ENCODE measurements around the gene CNMD.
"Not testable (repeated sequence)": the region's sequence is repeated elsewhere in the genome, so short reads cannot be mapped to it uniquely, and the experiment has no call there.

Gene CNMD

GRCh38 chr13:52686376-52686775 lies 53.2 kb downstream of the CNMD start:
- H3K4me3 ChIP-seq (ENCODE audit: low read depth, low read length) = no peak overlapping the region
- POLR2A ChIA-PET = no interaction called here
- CTCF ChIA-PET = no interaction called here
- no peak for TF ChIP-seq CTCF (IDR thresholded peaks at IDR 0.05; ENCODE audit: insufficient read depth, low read length, missing control alignments)
- no peak for DNase-seq (ENCODE audit: low read depth, low spot score)

GRCh38 chr13:52685806-52686205 lies 53.8 kb downstream of the CNMD start:
- H3K4me3 ChIP-seq (ENCODE audit: low read depth, low read length); CTCF ChIA-PET; POLR2A ChIA-PET; DNase-seq (ENCODE audit: low read depth, low spot score): not testable (repeated sequence)

- ChIA-PET CTCF (interaction anchor here (1.4 to 2.1 kb wide), 2 partner anchors 10 to 13 kb away, joined by 3 to 12 read pairs; no protein-coding TSS in a partner anchor), POLR2A (no interaction called here)
- TF ChIP-seq CTCF (IDR thresholded peaks at IDR 0.05; ENCODE audit: insufficient read depth, low read length, missing control alignments) = no peak
- H3K4me3 ChIP-seq (ENCODE audit: low read depth, low read length) = no peak overlapping the region
- DNase-seq (ENCODE audit: low read depth, low spot score) = no peak
Observed at GRCh38 chr13:52677823-52678222, 61.8 kb downstream of the CNMD start.

GRCh38 chr13:52673465-52673864 lies 66.2 kb downstream of the CNMD start:
- ChIA-PET CTCF (no interaction called here), POLR2A (no interaction called here)
- H3K4me3 ChIP-seq (ENCODE audit: low read depth, low read length) = no peak overlapping the region
- no peak for TF ChIP-seq CTCF (IDR thresholded peaks at IDR 0.05; ENCODE audit: insufficient read depth, low read length, missing control alignments)
- no peak for DNase-seq (ENCODE audit: low read depth, low spot score)

GRCh38 chr13:52670726-52671125 lies 68.9 kb downstream of the CNMD start:
- POLR2A ChIA-PET = no interaction called here
- no peak for TF ChIP-seq CTCF (IDR thresholded peaks at IDR 0.05; ENCODE audit: insufficient read depth, low read length, missing control alignments)
- CTCF ChIA-PET = no interaction called here
- H3K4me3 ChIP-seq (ENCODE audit: low read depth, low read length) = no peak overlapping the region
- DNase-seq (ENCODE audit: low read depth, low spot score) = no peak

- H3K4me3 ChIP-seq (ENCODE audit: low read depth, low read length) = no peak overlapping the region
- ChIA-PET CTCF (no interaction called here), POLR2A (no interaction called here)
- no peak for TF ChIP-seq CTCF (IDR thresholded peaks at IDR 0.05; ENCODE audit: insufficient read depth, low read length, missing control alignments)
- no peak for DNase-seq (ENCODE audit: low read depth, low spot score)
Observed at GRCh38 chr13:52669677-52670076, 69.9 kb downstream of the CNMD start.

GRCh38 chr13:52665325-52665724 lies 74.3 kb downstream of the CNMD start:
- no peak for DNase-seq (ENCODE audit: low read depth, low spot score)

More at GRCh38 chr13:52665325-52665724, 74.3 kb downstream of the CNMD start:
- CTCF ChIA-PET = interaction anchor here (0.6 to 5.0 kb wide), 11 partner anchors 11 to 366 kb away, joined by 3 to 44 read pairs (median 3); partner anchors contain the start of gene SUGT1
- TF ChIP-seq CTCF (IDR thresholded peaks at IDR 0.05; ENCODE audit: insufficient read depth, low read length, missing control alignments) = no peak
- H3K4me3 ChIP-seq (ENCODE audit: low read depth, low read length) = no peak overlapping the region
- POLR2A ChIA-PET = interaction anchor here (0.8 kb wide), 1 partner anchor 13 kb away, joined by 4 read pairs; the partner anchor contains the start of gene SUGT1

Data from AG04449 (cell line).